ENCODE measurements around the gene CREBBP.

DNA sequence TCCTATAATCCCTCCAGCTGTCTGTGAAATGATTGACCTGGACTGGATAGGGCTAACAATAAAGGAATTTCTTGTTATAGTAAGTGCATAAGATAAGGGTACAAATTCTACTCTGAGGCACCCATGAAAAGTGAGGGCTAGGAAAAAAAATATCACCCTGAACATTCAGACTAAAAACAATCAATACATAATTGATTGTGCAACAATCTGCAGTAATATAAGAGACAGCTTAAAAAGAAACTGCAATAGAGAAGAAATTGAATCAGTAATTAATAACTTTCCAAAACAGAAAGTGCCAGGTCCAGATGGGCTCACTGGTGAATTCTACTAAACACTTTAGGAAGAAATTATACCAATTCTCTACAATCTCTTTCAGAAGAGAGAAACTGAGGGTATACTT is 44.2 kb upstream of the CREBBP start:
- TF ChIP-seq, protein P1, sequence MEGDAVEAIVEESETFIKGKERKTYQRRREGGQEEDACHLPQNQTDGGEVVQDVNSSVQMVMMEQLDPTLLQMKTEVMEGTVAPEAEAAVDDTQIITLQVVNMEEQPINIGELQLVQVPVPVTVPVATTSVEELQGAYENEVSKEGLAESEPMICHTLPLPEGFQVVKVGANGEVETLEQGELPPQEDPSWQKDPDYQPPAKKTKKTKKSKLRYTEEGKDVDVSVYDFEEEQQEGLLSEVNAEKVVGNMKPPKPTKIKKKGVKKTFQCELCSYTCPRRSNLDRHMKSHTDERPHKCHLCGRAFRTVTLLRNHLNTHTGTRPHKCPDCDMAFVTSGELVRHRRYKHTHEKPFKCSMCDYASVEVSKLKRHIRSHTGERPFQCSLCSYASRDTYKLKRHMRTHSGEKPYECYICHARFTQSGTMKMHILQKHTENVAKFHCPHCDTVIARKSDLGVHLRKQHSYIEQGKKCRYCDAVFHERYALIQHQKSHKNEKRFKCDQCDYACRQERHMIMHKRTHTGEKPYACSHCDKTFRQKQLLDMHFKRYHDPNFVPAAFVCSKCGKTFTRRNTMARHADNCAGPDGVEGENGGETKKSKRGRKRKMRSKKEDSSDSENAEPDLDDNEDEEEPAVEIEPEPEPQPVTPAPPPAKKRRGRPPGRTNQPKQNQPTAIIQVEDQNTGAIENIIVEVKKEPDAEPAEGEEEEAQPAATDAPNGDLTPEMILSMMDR (IDR thresholded peaks at IDR 0.05), result no peak
- TF ChIP-seq EP300 (IDR thresholded peaks at IDR 0.05), result no peak
